ENCODE measurements around the gene CLSTN2.

DNA sequence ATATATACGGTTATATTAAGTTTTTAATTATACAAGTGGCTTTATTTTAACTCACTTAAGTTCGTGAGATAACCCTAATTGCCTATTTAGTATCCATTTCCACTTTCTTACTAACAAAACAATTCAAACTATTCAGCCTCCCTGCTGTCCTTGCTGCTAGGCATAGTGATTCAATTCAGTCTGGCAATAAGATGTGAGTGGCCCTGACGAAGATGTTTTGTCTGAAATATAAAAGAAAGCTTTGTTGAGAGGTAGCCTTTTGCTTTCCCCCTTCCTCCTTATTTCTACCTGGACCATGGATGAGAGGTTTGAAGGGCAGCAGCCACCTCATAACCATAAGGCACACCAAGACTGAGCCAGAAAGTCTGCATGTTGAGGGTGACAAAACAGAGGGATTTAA, 653.6 kb downstream of the CLSTN2 start:
- TF ChIP-seq, protein P1, sequence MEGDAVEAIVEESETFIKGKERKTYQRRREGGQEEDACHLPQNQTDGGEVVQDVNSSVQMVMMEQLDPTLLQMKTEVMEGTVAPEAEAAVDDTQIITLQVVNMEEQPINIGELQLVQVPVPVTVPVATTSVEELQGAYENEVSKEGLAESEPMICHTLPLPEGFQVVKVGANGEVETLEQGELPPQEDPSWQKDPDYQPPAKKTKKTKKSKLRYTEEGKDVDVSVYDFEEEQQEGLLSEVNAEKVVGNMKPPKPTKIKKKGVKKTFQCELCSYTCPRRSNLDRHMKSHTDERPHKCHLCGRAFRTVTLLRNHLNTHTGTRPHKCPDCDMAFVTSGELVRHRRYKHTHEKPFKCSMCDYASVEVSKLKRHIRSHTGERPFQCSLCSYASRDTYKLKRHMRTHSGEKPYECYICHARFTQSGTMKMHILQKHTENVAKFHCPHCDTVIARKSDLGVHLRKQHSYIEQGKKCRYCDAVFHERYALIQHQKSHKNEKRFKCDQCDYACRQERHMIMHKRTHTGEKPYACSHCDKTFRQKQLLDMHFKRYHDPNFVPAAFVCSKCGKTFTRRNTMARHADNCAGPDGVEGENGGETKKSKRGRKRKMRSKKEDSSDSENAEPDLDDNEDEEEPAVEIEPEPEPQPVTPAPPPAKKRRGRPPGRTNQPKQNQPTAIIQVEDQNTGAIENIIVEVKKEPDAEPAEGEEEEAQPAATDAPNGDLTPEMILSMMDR (IDR thresholded peaks at IDR 0.05; ENCODE audit: low read length): no peak
- TF ChIP-seq EZH2 (optimal IDR thresholded peaks at IDR 0.05; ENCODE audit: low read depth, low read length) (no peak), EZH2phosphoT487 (IDR thresholded peaks at IDR 0.05; ENCODE audit: low read length) (no peak)

Measured in MM.1S (cell line).